Activated naive CD8-positive, alpha-beta T cell treated with anti-CD3 and anti-CD28 coated beads, Interleukin-2, amount 10 ng/mL, durations not matched to agents 7 days and 5 days (primary cell): ENCODE data around the gene MYH9. TPM values are rescaled to one million over a fixed set of nuclear protein-coding genes. Genes with fewer than 3 reads are reported as not detected.
A peak's percentile ranks its signal among the peaks of the same experiment; 100 is the strongest.

ENCODE experiments used
- ATAC-seq: fragments of 150-1000 bp; cut with Tn5 transposase; one replicate; pipeline ENCODE4 v1.10.0; 2021; ENCODE audit warnings: low read depth, moderate library complexity
- POLR2A ChIA-PET: fragments of 350-600 bp; sonication (Branson Sonifier 250); formaldehyde crosslinking; loops from one replicate; lab custom pipeline; 2021; ENCODE audit warnings: antibody characterized with exemption; lab: Charles Lee
- DNase-seq: peaks from one replicate; pipeline ENCODE4 v3.0.0; 2021
- H3K27ac Mint-ChIP-seq: one replicate; pipeline ENCODE4 v1.8.0; 2022; ENCODE audit warnings: mild to moderate bottlenecking, mixed read lengths
- H3K27me3 Mint-ChIP-seq: one replicate; pipeline ENCODE4 v1.8.0; 2022; ENCODE audit warnings: mild to moderate bottlenecking, moderate library complexity, mixed read lengths
- H3K36me3 Mint-ChIP-seq: one replicate; pipeline ENCODE4 v1.8.0; 2021; ENCODE audit warnings: mild to moderate bottlenecking, mixed read lengths
- H3K4me1 Mint-ChIP-seq: one replicate; pipeline ENCODE4 v1.8.0; 2021; ENCODE audit warnings: mixed read lengths
- H3K4me3 Mint-ChIP-seq: one replicate; pipeline ENCODE4 v1.8.0; 2022; ENCODE audit warnings: mild to moderate bottlenecking, moderate library complexity, mixed read lengths
- H3K9me3 Mint-ChIP-seq: one replicate; pipeline ENCODE4 v1.8.0; 2021; ENCODE audit warnings: mixed read lengths
- total RNA-seq, 2 experiments: library from RNA; stranded (reverse); gene quantifications; one replicate each; pipeline ENCODE4 v1.2.3, GENCODE V29; 2021

MYH9 gene
- total RNA-seq, 2 experiments from 2014 or later = 803 to 821 TPM

GRCh38 chr22:36409056-36409455 lies 21.3 kb upstream of the MYH9 start:
- Mint-ChIP-seq H3K27ac (peak overlapping the region; percentile 1), H3K36me3 (no peaks in the 10 kb centered on the region), H3K27me3 (no peaks in the 10 kb centered on the region), H3K9me3 (no peaks in the 10 kb centered on the region), H3K4me1 (peaks cover 37% of the 10 kb centered on the region), H3K4me3 (peak overlapping the region; percentile 5)
- POLR2A ChIA-PET = no interaction called here
- no peak for DNase-seq
- no peak for ATAC-seq

DNA sequence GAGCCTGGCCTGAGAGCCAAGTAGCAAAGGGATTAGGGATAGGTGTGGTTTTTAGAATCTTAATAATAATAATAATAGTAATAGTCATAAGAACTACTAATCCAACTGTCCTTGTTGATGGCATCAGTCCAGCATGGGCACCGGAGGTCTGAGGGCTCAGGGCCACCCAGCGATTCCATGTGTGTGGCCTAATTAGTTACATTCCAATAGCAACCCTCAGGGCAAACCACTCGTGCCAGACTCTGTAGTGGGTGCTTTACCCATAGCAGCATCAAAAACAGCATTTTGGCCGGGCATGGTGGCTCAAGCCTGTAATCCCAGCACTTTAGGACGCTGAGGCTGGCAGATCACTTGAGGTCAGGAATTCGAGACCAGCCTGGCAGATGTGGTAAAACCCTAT lies 19.0 kb upstream of the MYH9 start:
- ATAC-seq (no peak), DNase-seq (no peak)
- POLR2A ChIA-PET = interaction anchor here (0.7 to 2.5 kb wide), 6 partner anchors 9 to 836 kb away, joined by 3 to 6 read pairs (median 4); partner anchors contain the start of gene MYH9
- H3K27ac Mint-ChIP-seq = peak overlapping the region; percentile 95
- no peaks in the 10 kb centered on the region for H3K36me3 Mint-ChIP-seq
- H3K9me3 Mint-ChIP-seq = no peaks in the 10 kb centered on the region
- H3K27me3 Mint-ChIP-seq = no peaks in the 10 kb centered on the region
- H3K4me3 Mint-ChIP-seq = no peak overlapping the region
- H3K4me1 Mint-ChIP-seq = peaks cover 32% of the 10 kb centered on the region

DNA sequence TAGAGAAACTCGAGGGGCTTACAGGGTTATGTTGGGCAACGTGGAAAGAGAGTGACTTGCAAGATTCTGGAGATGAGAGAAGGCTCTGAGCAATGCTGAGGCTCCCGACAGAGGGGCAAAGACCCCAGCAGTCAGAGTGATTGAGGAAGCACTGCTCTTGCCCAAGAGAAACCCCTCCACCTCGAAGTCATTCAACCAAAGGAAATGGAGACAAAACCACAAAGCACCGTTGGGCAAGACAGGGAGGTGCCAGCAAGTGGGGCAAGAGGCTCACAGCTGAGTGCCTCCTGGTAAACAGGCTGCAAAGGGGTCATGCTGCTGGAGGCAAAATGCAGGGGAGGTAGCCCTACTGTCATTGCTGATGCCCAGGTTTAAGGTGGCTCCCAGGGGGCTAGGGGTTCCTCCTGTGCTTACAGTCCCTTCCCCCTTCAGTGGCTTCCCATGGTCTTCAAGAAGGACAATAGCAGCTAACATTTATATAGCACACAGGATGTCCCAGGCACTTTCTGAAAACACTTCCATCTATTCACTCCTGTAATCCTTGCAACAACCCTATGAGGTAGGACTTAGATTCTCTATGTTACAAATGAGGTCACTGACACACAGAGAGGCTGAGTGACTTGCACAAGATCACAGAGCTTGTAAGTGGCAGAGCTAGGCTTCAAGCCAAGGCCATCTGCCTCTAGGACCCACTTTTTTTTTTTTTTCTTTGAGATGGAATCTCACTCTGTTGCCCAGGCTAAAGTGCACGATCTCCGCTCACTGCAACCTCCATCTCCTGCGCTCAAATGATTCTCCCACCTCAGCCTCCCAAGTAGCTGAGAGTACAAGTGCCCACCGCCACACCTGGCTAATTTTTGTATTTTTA lies 18.1 kb upstream of the MYH9 start:
- Mint-ChIP-seq H3K27ac (peak overlapping the region; percentile 95), H3K27me3 (no peaks in the 10 kb centered on the region), H3K36me3 (no peaks in the 10 kb centered on the region), H3K4me3 (peak overlapping the region; percentile 57), H3K4me1 (peaks cover 32% of the 10 kb centered on the region), H3K9me3 (no peaks in the 10 kb centered on the region)
- POLR2A ChIA-PET = interaction anchor here (0.5 to 2.5 kb wide), 13 partner anchors 9 to 837 kb away, joined by 3 to 12 read pairs (median 4); partner anchors contain the start of gene MYH9
- DNase-seq = peak; percentile 55
- peak; percentile 59 for ATAC-seq

DNA sequence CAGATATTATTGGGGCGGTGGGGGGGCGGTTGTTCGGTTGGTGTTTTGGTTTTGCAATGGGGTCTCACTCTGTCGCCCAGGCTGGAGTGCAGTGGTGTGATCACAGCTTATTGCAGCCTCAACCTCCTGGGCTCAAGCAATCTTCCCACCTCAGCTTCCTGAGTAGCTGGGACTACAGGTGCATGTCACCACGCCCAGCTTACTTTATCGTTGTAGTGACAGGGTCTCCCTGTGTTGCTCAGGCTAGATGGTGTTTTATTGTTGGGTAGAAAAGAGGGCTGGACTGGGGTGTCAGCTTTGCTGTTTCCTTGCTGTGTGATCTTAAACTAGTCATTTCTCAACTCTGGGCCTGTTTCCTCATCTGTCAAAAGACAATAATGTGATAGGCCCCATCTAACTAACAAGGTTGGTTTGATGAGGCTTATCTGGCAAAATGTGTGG lies 17.5 kb upstream of the MYH9 start:
- Mint-ChIP-seq H3K27me3 (no peaks in the 10 kb centered on the region), H3K36me3 (no peaks in the 10 kb centered on the region), H3K9me3 (no peaks in the 10 kb centered on the region), H3K27ac (peak overlapping the region; percentile 95), H3K4me3 (peak overlapping the region; percentile 57), H3K4me1 (peaks cover 26% of the 10 kb centered on the region)
- POLR2A ChIA-PET = interaction anchor here (0.5 to 2.5 kb wide), 11 partner anchors 10 to 77 kb away, joined by 3 to 12 read pairs (median 4); partner anchors contain the start of gene MYH9
- DNase-seq = no peak
- peak; percentile 65 for ATAC-seq

- peak overlapping the region; percentile 95 for H3K27ac Mint-ChIP-seq
- no peaks in the 10 kb centered on the region for H3K9me3 Mint-ChIP-seq
- H3K4me3 Mint-ChIP-seq = no peak overlapping the region
- POLR2A ChIA-PET = interaction anchor here (0.6 to 2.5 kb wide), 3 partner anchors 16 to 77 kb away, joined by 6 to 12 read pairs (median 9); partner anchors contain the start of gene MYH9
- DNase-seq = no peak
- H3K27me3 Mint-ChIP-seq = no peaks in the 10 kb centered on the region
- peaks cover 25% of the 10 kb centered on the region for H3K4me1 Mint-ChIP-seq
- no peak for ATAC-seq
- H3K36me3 Mint-ChIP-seq = no peaks in the 10 kb centered on the region
Observed at GRCh38 chr22:36404446-36404845, 16.7 kb upstream of the MYH9 start.

DNA sequence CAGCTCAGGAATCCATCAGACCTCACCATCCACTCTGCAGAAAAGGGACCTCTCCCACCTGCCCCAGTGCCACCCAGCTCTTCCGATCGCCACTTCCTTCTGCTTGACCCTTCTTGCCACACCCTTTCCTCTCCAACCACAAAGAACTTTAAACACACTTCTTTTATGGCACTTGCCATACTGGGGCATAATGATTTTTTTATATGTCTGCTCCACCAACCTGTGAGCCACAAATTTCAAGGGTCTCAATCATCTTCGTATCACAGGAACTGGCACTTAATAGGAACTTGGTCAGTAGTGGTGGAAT lies 11.7 kb upstream of the MYH9 start:
- Mint-ChIP-seq H3K27ac (peak overlapping the region; percentile 27), H3K27me3 (peaks cover 2% of the 10 kb centered on the region), H3K4me3 (peak overlapping the region; percentile 1), H3K4me1 (peaks cover 22% of the 10 kb centered on the region), H3K36me3 (no peaks in the 10 kb centered on the region), H3K9me3 (no peaks in the 10 kb centered on the region)
- ATAC-seq (no peak), DNase-seq (no peak)
- POLR2A ChIA-PET = interaction anchor here (0.6 kb wide), 1 partner anchor 20 kb away, joined by 3 read pairs; no protein-coding TSS in a partner anchor

DNA sequence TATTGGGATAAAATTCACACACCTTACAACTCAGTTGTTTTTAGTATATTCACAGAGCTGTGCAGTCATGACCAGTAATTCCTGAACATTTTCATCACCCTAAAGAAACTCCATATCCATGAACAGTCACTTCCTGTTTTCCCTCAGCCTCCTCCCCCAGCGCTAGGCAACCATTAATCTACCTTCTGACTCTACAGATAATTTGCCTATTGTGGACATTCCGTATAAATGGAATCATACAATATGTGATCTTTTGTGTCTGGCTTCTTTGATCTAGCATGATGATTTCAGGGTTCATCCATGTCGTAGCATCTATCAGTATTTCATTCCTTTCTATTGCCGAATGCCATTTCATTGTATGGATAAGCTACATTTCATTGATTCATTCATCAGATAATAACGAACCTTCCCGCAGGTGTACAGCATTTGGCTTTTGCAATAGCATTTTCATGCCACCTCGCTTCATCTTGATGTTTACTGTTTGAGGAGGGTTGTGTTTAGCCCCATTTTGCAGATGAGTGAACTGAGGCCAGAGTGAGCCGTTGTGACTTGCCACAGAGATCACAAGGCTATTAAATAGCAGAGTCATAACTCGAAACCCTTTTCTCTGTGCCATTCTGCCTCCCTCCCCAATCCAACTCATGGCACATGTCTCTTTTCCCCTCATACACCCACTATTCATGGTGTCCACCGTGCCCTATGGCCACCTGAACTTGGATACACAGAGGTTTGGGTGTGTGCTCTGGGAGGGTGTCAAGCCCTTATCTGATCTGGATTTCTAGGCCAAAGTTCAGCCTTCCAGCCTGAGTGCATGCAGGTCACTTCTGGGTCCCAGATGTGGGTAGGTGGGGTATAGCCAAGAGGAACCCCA lies 11.1 kb upstream of the MYH9 start:
- Mint-ChIP-seq H3K4me3 (no peak overlapping the region), H3K27me3 (peaks cover 2% of the 10 kb centered on the region), H3K27ac (peak overlapping the region; percentile 27), H3K36me3 (no peaks in the 10 kb centered on the region), H3K9me3 (no peaks in the 10 kb centered on the region), H3K4me1 (peaks cover 21% of the 10 kb centered on the region)
- POLR2A ChIA-PET = interaction anchor here (0.6 kb wide), 1 partner anchor 19 kb away, joined by 3 read pairs; no protein-coding TSS in a partner anchor
- ATAC-seq (no peak), DNase-seq (no peak)

DNA sequence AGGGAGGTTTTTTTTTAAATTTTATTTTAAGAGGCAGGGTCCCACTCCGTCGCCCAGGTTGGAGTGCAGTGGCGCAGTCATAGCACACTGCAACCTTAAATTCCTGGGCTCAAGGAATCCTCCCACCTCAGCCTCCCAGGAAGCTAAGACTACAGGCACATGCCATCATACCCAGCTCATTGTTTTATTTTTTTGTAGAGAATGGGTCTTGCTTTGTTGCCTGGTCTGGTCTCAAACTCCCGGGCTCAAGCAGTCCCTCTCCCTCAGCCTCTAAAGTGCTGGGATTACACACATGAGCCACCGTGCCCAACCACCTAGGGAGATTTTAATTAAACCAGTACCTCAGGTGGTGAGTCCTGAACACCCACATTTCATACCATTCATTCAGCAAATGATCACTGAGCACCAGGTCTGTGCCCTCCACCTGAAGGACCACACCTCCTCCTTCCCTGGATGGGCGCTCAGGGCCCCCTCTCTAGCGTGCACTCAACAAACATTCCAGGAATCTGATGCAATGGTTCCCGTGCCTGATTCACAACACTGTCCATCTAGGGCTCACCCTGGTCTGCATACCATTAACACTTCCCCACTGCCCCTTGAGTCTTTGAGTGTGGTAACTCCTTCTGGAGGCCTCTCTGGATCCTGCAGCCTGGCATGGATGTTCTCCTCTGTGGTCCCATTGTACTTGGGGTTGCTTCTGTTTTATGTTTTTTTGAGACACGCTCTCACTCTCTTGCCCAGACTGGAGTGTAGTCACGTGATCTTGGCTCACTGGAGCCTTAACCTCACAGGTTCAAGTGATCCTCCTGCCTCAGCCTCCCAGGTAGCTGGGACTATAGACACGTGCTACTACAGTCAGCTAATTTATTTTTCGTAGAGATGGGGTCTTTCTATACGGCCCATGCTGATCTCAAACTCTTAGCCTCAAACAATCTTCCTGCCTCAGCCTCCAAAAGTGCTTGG lies 9.6 kb upstream of the MYH9 start:
- Mint-ChIP-seq H3K4me1 (peaks cover 21% of the 10 kb centered on the region), H3K27me3 (peaks cover 2% of the 10 kb centered on the region), H3K9me3 (no peaks in the 10 kb centered on the region), H3K27ac (peak overlapping the region; percentile 40), H3K4me3 (no peak overlapping the region), H3K36me3 (no peaks in the 10 kb centered on the region)
- ATAC-seq (no peak), DNase-seq (no peak)
- POLR2A ChIA-PET = interaction anchor here (0.9 kb wide), 1 partner anchor 9 kb away, joined by 3 read pairs; the partner anchor contains the start of gene MYH9

DNA sequence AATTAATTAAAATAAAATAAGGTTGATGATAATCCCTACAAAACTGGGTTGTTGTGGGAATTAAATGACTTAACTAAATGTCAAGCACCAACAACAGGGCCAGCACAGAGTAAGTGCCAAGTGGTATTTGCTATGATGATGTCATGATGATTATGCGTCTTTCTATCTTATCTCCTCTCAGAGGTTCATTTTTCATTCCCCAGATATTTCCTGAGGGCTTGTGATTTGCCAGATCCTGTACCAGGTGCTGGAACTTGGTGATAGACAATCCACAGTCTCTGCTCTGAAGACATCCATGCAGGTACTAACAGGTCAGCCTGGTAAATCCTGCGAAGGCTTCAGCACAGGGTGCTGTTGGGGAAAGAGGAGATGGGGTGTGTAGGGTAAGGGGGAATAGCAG lies 8.1 kb upstream of the MYH9 start:
- no peak overlapping the region for H3K4me3 Mint-ChIP-seq
- no peaks in the 10 kb centered on the region for H3K36me3 Mint-ChIP-seq
- DNase-seq = no peak
- no peaks in the 10 kb centered on the region for H3K9me3 Mint-ChIP-seq
- peaks cover 2% of the 10 kb centered on the region for H3K27me3 Mint-ChIP-seq
- no peak overlapping the region for H3K27ac Mint-ChIP-seq
- no peak for ATAC-seq
- H3K4me1 Mint-ChIP-seq = peaks cover 23% of the 10 kb centered on the region
- POLR2A ChIA-PET = interaction anchor here (0.8 kb wide), 1 partner anchor 19 kb away, joined by 3 read pairs; no protein-coding TSS in a partner anchor

DNA sequence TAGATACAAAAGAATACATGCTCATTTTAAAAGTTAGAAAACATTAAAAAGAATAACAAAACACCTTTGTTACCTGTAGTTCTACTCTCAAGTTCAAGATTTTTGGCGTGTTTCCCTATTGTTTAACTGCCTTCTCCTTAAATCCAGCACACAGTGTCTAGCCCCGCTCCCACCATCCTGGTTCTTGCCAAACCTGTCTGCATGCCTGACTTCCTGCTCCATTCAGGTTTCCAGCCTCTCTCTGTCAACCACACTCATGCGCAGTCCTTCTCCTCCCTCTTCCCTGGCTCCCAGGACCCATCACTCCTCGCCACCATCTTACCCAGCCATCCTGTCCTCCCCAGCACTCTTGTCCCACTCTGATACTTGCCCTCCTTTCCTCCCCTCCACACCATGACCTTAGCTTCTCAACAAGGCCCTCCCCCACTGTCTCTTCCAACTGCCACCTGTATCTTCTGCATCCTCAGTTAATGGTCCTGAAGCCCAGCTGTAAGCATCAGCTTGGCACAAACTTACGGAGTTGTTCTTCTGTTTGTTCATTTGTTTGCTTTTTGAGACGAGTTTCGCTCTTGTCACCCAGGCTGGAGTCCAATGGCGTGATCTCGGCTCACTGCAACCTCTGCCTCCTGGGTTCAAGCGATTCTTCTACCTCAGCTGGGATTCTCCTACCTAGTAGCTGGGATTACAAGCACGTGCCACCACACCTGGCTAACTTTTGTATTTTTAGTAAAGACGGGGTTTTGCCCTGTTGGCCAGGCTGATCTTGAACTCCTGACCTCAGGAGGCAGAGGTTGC lies 7.5 kb upstream of the MYH9 start:
- Mint-ChIP-seq H3K4me3 (no peak overlapping the region), H3K27ac (no peak overlapping the region), H3K36me3 (no peaks in the 10 kb centered on the region), H3K27me3 (peaks cover 2% of the 10 kb centered on the region), H3K4me1 (peaks cover 25% of the 10 kb centered on the region), H3K9me3 (no peaks in the 10 kb centered on the region)
- DNase-seq (no peak), ATAC-seq (no peak)
- POLR2A ChIA-PET = interaction anchor here (1.1 kb wide), 1 partner anchor 10 kb away, joined by 3 read pairs; no protein-coding TSS in a partner anchor

GRCh38 chr22:36391638-36392037 lies 3.9 kb upstream of the MYH9 start:
- POLR2A ChIA-PET = no interaction called here
- Mint-ChIP-seq H3K27ac (no peak overlapping the region), H3K27me3 (peaks cover 2% of the 10 kb centered on the region), H3K9me3 (no peaks in the 10 kb centered on the region), H3K36me3 (peaks cover under 1% of the 10 kb centered on the region), H3K4me3 (no peak overlapping the region), H3K4me1 (peaks cover 17% of the 10 kb centered on the region)
- ATAC-seq (no peak), DNase-seq (no peak)
